Measurements from ENCODE around the gene SLC47A2.

DNA sequence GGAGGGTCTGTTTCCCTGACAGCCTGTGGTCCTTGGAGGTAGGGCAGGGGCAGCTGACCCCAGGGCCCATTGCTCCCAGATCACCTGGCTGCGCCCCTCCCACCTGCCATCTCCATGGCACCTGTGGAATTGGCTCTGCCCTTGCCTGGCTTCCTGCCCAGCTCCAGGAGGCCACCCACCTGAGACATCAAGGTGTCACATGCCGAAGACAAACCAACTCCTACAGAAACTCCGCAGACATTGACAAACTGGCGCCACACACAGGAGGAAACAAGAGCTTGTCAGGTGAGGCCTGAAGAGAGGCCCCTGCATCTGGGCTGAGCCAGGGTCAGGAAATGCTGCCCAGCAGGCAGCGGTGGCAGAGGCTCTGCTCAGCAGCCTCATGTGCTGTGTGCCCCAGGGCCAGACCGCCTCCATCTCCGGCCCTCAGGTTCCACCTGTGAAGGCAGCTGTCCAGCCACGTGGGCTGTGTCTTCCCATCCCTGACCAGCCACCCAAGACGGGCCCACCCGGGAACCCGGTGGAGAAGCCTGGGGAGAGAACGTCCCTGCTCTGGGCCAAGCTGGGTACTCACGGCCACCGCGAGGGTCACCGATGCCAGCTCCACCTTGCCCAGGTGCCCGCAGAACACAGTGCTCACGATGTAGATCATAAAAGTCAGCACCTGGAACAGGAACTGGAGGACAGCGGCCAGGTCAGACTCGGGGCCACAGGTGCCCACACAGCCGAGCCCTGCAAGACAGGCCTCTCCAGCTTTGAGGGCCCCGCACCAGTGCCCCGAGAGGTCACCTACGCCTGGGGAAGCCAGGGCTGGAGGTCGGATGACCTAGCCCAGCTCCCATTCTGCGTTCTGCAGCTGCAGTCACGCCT is 1.6 kb downstream of the SLC47A2 start:
- TF ChIP-seq, protein P1, sequence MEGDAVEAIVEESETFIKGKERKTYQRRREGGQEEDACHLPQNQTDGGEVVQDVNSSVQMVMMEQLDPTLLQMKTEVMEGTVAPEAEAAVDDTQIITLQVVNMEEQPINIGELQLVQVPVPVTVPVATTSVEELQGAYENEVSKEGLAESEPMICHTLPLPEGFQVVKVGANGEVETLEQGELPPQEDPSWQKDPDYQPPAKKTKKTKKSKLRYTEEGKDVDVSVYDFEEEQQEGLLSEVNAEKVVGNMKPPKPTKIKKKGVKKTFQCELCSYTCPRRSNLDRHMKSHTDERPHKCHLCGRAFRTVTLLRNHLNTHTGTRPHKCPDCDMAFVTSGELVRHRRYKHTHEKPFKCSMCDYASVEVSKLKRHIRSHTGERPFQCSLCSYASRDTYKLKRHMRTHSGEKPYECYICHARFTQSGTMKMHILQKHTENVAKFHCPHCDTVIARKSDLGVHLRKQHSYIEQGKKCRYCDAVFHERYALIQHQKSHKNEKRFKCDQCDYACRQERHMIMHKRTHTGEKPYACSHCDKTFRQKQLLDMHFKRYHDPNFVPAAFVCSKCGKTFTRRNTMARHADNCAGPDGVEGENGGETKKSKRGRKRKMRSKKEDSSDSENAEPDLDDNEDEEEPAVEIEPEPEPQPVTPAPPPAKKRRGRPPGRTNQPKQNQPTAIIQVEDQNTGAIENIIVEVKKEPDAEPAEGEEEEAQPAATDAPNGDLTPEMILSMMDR (IDR thresholded peaks at IDR 0.05), result no peak; the same call in 1 of the 2 replicates
- TF ChIP-seq ZFX (IDR thresholded peaks at IDR 0.05; ENCODE audit: borderline replicate concordance), result no peak
